Measurements from ENCODE around the gene FN1. TPM values are rescaled to one million over a fixed set of nuclear protein-coding genes. Genes with fewer than 3 reads are reported as not detected.
A peak's percentile ranks its signal among the peaks of the same experiment; 100 is the strongest.

FN1 gene
- total RNA-seq, 1 donor from 2014 or later, result 909 TPM

GRCh38 chr2:215357660-215358059 is 78.2 kb downstream of the FN1 start:
- peaks cover 19% of the 10 kb centered on the region for H3K36me3 Mint-ChIP-seq
- peak overlapping the region; percentile 36 for H3K27ac Mint-ChIP-seq
- DNase-seq (ENCODE audit: low spot score in 2 of 2, unreplicated experiment in 2 of 2), result no peak
- TF ChIP-seq CTCF (IDR thresholded peaks at IDR 0.05; ENCODE audit: unreplicated experiment), result no peak
- H3K4me3 Mint-ChIP-seq, result no peak overlapping the region
- peaks cover 20% of the 10 kb centered on the region for H3K4me1 Mint-ChIP-seq
- H3K27me3 Mint-ChIP-seq (ENCODE audit: low read depth), result no peaks in the 10 kb centered on the region
- no peaks in the 10 kb centered on the region for H3K9me3 Mint-ChIP-seq

DNA sequence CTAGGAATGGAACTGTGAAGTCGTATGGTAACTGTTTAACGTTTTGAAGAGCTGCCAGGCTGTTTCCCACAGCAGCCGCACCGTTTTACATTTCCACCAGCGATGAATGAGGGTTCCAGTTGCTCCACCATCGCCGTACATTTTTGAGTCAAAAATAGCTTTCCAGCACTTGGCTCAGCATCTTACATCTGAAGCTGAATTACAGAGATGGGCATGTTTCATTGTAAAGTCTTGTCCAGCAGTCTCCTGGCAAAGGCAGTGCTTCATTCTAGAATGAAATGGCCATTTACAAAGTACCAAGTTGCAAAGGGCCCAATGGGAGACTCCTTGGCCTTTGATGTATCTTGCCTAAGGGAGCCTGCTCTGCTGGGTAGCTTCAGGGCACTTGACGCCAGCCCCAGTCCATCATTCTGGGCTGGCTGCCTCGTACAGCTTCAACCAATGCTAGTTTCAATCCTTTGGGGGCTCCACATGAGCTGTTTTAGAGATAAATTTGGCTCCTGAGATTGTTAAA is 78.9 kb downstream of the FN1 start:
- peaks cover 21% of the 10 kb centered on the region for H3K36me3 Mint-ChIP-seq
- H3K27me3 Mint-ChIP-seq (ENCODE audit: low read depth), result no peaks in the 10 kb centered on the region
- no peak for DNase-seq (ENCODE audit: low spot score in 2 of 2, unreplicated experiment in 2 of 2)
- TF ChIP-seq CTCF (IDR thresholded peaks at IDR 0.05; ENCODE audit: unreplicated experiment), result no peak
- no peaks in the 10 kb centered on the region for H3K9me3 Mint-ChIP-seq
- H3K4me1 Mint-ChIP-seq, result peaks cover 14% of the 10 kb centered on the region
- H3K27ac Mint-ChIP-seq, result peak overlapping the region; percentile 36
- no peak overlapping the region for H3K4me3 Mint-ChIP-seq

GRCh38 chr2:215356334-215356947 is 79.4 kb downstream of the FN1 start:
- H3K4me3 Mint-ChIP-seq, result no peak overlapping the region
- peaks cover 26% of the 10 kb centered on the region for H3K36me3 Mint-ChIP-seq
- H3K9me3 Mint-ChIP-seq, result no peaks in the 10 kb centered on the region
- H3K4me1 Mint-ChIP-seq, result peaks cover 9% of the 10 kb centered on the region
- DNase-seq (ENCODE audit: low spot score in 2 of 2, unreplicated experiment in 2 of 2), result no peak
- no peaks in the 10 kb centered on the region for H3K27me3 Mint-ChIP-seq (ENCODE audit: low read depth)
- no peak for TF ChIP-seq CTCF (IDR thresholded peaks at IDR 0.05; ENCODE audit: unreplicated experiment)
- H3K27ac Mint-ChIP-seq, result no peak overlapping the region

- no peak overlapping the region for H3K4me3 Mint-ChIP-seq
- no peak for TF ChIP-seq CTCF (IDR thresholded peaks at IDR 0.05; ENCODE audit: unreplicated experiment)
- no peaks in the 10 kb centered on the region for H3K9me3 Mint-ChIP-seq
- no peak overlapping the region for H3K27ac Mint-ChIP-seq
- H3K4me1 Mint-ChIP-seq, result peaks cover 5% of the 10 kb centered on the region
- peaks cover 27% of the 10 kb centered on the region for H3K36me3 Mint-ChIP-seq
- no peak for DNase-seq (ENCODE audit: low spot score in 2 of 2, unreplicated experiment in 2 of 2)
- H3K27me3 Mint-ChIP-seq (ENCODE audit: low read depth), result no peaks in the 10 kb centered on the region
Measured at GRCh38 chr2:215355801-215356200, 80.1 kb downstream of the FN1 start.

- no peak overlapping the region for H3K4me3 Mint-ChIP-seq
- no peak overlapping the region for H3K27ac Mint-ChIP-seq
- no peak for DNase-seq (ENCODE audit: low spot score in 2 of 2, unreplicated experiment in 2 of 2)
- no peak for TF ChIP-seq CTCF (IDR thresholded peaks at IDR 0.05; ENCODE audit: unreplicated experiment)
- no peaks in the 10 kb centered on the region for H3K9me3 Mint-ChIP-seq
- no peaks in the 10 kb centered on the region for H3K27me3 Mint-ChIP-seq (ENCODE audit: low read depth)
- H3K36me3 Mint-ChIP-seq, result peaks cover 31% of the 10 kb centered on the region
- H3K4me1 Mint-ChIP-seq, result peaks cover 5% of the 10 kb centered on the region
Measured at GRCh38 chr2:215354771-215355695, 80.8 kb downstream of the FN1 start.
